Measurements from ENCODE around the gene C1orf146. TPM values are rescaled to one million over a fixed set of nuclear protein-coding genes. Genes with fewer than 3 reads are reported as not detected.
A peak's percentile ranks its signal among the peaks of the same experiment; 100 is the strongest.

The C1orf146 gene, protein sequence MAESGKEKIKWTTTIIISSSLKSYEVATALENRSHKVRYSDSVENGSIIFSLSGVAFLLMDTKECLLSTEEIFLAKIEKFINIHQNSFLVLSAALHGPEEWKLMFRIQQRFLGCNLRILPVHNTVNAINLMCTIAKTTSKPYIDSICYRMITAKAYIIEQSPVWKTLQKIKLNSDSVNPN
- under 1 TPM in 2 of 8 experiments, not detected in 6; 0.16 to 0.59 TPM for total RNA-seq

DNA sequence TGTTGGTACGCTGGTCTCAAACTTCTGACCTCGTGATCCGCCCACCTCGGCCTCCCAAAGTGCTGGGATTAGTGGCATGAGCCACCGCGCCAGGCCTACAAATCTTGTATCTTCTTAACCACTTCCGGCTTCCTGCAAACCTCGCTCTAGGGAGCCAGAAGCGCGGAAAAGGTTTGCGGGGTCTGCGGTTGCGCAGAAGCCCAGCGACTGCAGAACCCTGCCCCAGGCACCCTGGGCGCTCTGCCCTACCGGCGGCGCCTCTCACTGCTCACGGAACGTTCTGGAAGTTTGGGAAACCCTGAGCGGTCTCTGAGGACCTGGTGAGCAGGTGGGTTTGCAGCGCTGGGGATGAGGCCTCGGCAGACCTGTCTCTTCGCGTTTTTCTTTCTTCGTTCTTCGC, at the start of gene C1orf146:
Gene C1orf146, plus strand, starts transcription at position 195 of the 400 bp plus-strand sequence. CDS start 13,506 bp downstream, outside the sequence.
- Histone ChIP-seq H3K4me3 (no peak within 1 kb of the TSS), H3K27ac (no peak within 1 kb of the TSS), H3K4me1 (replicated peaks in 1 of 2) (no peaks in the 10 kb centered on the region)
- in situ Hi-C loops (cut with MboI; ENCODE audit: low pct_unique_long_range_greater_than_20kb in 2 of 9, low sequenced_read_pairs in 9 of 9, unreplicated experiment in 9 of 9): no loop called here
- ATAC-seq (replicated peaks in 6 of 8): no peak
- WGBS, 10 experiments: 87 to 100% (median 96%) methylated on average over 1 to 20 of the region's 27 CpGs; no CpG with 5 or more reads in 3 of the 10 experiments

DNA sequence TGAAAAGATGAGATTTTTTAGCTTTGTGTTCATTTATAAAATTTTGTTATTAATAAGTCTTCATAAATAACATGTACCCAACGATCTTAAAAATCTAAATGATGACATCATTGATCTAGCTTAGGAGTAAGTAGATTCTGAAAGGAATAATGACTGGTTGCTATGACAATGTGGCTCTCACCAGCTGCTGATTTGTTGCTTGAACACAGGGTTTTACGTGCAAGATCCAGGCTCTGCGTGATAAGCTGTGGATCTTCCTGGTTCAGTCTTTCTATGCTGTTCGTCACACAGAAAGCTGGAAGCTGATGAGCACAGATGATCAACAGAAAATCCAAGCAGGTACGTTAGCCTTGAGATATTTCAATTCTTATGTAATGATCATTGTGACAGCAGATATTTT, 49.1 kb upstream of the C1orf146 start:
- H3K27ac ChIP-seq: peak overlapping the region; percentile 29 to 72
- H3K4me3 ChIP-seq: peak overlapping the region; percentile 30 to 46 (median 42)

DNA sequence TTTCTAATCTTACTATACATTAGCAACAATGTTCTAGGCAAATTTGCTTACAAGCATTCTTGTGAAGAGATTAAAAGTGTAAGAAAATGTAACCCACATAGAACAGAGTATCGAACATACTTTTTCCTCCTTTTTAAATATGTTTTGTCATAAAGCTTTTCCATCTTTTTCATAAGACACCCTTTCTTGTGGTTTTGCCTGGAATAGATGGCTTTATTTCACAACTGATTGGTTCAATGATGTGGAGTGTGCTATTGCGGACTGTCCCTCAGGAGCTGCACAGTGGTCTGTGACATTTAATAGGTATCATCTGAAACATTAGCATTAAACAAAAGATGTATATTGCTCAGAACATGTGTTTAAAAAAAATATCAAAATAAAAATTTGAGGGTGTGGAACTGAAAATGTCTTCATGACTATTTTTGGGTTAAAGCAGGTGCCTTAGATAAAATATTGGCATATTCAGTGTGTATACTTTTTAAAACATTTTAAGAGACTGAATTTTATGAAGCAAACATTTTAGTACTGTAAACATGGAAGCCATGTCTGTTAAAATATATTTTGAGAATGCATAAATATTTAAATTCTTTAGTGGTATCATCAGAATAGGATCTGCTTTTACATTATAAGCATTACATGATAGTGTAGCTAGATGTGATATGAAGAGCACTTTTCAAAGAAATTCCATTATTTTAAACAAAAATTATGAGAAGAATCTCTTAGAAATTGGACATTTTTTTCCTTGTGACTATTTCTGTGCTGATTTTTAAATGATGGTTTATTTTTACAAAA, 48.3 kb upstream of the C1orf146 start:
- peaks cover 2 to 12% of the 10 kb centered on the region in 2 donors for H3K4me1 ChIP-seq (replicated peaks in 1 of 2)
- H3K27ac ChIP-seq: peak overlapping the region; percentile 29 to 72
- 80 to 100% (median 93%) methylated on average over 1 to 2 of the region's 2 CpGs; no CpG with 5 or more reads in 1 of the 10 experiments for WGBS, 10 experiments
- H3K4me3 ChIP-seq: peak overlapping the region; percentile 30 to 46 (median 42)
- in situ Hi-C loops (cut with MboI; ENCODE audit: low pct_unique_long_range_greater_than_20kb in 2 of 9, low sequenced_read_pairs in 9 of 9, unreplicated experiment in 9 of 9): no loop called here
- peak in 5 of 8 experiments; percentile 32 to 51 (median 46) for ATAC-seq (replicated peaks in 6 of 8)

More for the DNA sequence above, 49.1 kb upstream of the C1orf146 start:
- in situ Hi-C loops (cut with MboI; ENCODE audit: low pct_unique_long_range_greater_than_20kb in 2 of 9, low sequenced_read_pairs in 9 of 9, unreplicated experiment in 9 of 9): no loop called here
- peaks cover 2 to 12% of the 10 kb centered on the region in 2 donors for H3K4me1 ChIP-seq (replicated peaks in 1 of 2)
- 15 to 76% (median 26%) methylated on average over 2 to 5 of the region's 5 CpGs; no CpG with 5 or more reads in 1 of the 10 experiments for WGBS, 10 experiments
- peak in 5 of 8 experiments; percentile 99 to 100 (median 100) for ATAC-seq (replicated peaks in 6 of 8)

DNA sequence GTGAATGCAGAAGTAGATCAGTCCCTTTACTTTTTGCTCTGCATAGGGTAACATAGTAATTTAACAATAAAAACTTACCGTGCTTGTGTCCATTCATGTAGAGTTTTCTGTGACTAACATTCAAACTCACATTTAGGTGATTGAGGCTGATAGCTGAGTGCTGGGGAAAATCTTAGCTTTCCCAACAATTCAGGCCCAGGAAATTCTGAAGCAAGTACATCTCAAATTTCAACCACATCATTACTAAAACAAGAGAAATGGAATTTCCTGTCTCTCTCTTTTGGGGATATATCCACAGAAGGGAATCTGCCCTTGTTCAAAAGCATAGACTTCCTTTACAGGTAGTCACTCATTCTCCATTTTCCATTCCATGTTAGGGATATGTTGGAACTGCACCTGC, 33.1 kb upstream of the C1orf146 start:
- WGBS, 10 experiments: 40 to 100% (median 87%) methylated on average over 1 of the region's 1 CpG; no CpG with 5 or more reads in 1 of the 10 experiments
- no peak overlapping the region for H3K4me3 ChIP-seq
- in situ Hi-C loops (cut with MboI; ENCODE audit: low pct_unique_long_range_greater_than_20kb in 2 of 9, low sequenced_read_pairs in 9 of 9, unreplicated experiment in 9 of 9): no loop called here
- H3K27ac ChIP-seq: no peak overlapping the region
- no peak for ATAC-seq (replicated peaks in 6 of 8)
- no peaks in the 10 kb centered on the region for H3K4me1 ChIP-seq (replicated peaks in 1 of 2)

DNA sequence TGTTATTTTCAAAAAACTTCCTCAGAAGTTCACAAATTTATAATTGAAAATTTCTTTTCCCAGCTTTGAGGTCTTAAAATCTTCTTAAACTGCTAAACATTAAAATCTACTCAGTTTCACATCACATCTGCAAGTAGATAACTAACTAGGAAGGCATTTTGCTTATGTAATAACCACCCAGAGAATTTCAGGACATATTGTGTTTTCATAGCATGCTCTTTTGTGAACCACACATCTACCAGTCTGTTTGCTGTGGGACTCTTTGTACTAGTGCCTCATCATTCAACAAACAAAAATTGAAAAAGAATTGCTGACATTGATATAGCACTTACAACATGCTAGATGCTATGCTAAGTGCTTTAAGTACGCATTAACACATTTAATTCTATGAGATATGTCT, 31.6 kb upstream of the C1orf146 start:
- H3K4me1 ChIP-seq (replicated peaks in 1 of 2): no peaks in the 10 kb centered on the region
- in situ Hi-C loops (cut with MboI; ENCODE audit: low pct_unique_long_range_greater_than_20kb in 2 of 9, low sequenced_read_pairs in 9 of 9, unreplicated experiment in 9 of 9): no loop called here
- no peak overlapping the region for H3K4me3 ChIP-seq
- no peak overlapping the region for H3K27ac ChIP-seq
- ATAC-seq (replicated peaks in 6 of 8): peak in 1 of 8 experiments; percentile 26
- WGBS, 10 experiments: 75 to 100% (median 100%) methylated on average over 1 of the region's 1 CpG; no CpG with 5 or more reads in 4 of the 10 experiments

DNA sequence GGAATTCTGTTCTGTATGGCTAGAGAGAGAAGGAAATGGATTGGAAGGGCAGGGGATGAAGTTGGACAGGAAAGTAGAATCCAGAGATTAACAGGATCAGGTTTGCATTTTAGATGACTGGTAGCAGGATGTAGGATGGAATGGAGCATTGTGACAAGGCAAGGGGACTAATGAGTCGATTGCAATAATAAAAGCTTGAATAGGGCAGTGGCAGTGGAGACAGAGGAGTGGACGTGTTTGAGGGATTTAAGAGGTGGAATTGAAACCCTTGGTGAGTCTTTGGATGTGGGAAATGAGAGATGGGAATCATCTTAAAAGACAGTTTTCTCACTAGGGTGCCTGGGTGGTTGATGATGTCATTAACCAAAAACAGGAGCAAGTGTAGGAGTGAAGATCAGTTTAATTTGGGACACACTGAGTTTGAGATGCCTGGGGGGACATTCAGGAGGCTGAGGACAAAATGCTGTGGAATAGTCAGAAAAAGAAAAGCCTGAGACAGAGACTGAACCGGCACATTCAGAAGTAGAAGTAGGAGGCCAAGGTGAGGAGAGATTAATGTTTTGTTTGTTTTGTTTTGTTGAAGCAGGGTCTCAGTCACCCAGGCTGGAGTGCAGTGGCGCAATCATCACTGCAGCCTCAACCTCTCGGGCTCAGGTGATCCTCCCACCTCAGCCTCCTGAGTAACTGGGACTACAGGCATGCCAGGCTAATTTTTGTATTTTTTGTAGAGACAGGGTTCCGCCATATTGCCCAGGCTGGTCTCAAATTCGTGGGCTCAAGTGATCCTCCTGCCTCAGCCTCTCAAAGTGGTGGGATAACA, 29.1 kb upstream of the C1orf146 start:
- Histone ChIP-seq H3K4me3 (no peak overlapping the region), H3K4me1 (replicated peaks in 1 of 2) (no peaks in the 10 kb centered on the region), H3K27ac (no peak overlapping the region)
- WGBS, 10 experiments: 30 to 90% (median 65%) methylated on average over 2 to 7 of the region's 7 CpGs
- in situ Hi-C loops (cut with MboI; ENCODE audit: low pct_unique_long_range_greater_than_20kb in 2 of 9, low sequenced_read_pairs in 9 of 9, unreplicated experiment in 9 of 9): no loop called here
- ATAC-seq (replicated peaks in 6 of 8): no peak

DNA sequence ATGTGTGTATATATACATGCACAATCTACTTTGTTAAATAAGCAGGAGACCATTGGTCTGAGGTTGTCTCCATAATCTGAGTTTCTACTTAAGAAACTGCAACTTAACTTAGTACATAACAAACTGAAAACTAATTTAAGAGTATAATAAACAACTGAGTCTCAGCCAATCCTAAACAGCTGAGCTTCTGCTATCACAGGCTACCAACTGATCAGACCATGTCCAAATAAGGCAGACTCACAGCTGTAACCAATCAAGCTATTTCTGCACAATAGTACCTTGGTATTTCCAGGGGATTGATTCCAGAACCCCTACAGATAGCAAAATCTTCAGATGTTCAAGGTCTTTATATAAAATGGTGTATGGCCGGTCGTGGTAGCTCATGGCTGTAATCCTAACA, 26.0 kb upstream of the C1orf146 start:
- 90 to 94% (median 92%) methylated on average over 2 of the region's 2 CpGs; no CpG with 5 or more reads in 6 of the 10 experiments for WGBS, 10 experiments
- Histone ChIP-seq H3K27ac (no peak overlapping the region), H3K4me3 (no peak overlapping the region), H3K4me1 (replicated peaks in 1 of 2) (no peaks in the 10 kb centered on the region)
- no peak for ATAC-seq (replicated peaks in 6 of 8)
- in situ Hi-C loops (cut with MboI; ENCODE audit: low pct_unique_long_range_greater_than_20kb in 2 of 9, low sequenced_read_pairs in 9 of 9, unreplicated experiment in 9 of 9): no loop called here

DNA sequence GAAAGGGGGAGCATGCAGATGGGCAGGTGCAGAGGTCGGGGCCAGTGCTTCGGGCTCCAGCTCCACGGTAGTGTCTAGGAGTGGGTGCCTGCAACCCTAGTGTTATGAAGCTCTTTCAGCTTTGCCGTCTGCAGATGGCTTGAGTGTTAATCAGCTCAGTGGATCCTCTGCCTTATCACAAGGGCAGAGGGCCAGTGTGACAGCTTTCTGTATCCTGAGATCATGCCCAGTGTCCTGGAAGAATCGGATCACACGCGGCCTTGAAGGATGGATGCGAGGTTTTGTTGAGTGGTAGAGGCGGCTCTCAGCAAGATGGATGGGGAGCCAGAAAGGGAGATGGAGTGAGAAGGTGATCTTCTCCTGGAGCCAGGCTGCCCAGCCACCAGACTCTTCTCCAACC, 25.5 kb upstream of the C1orf146 start:
- WGBS, 10 experiments: 20 to 100% (median 89%) methylated on average over 1 to 9 of the region's 9 CpGs; no CpG with 5 or more reads in 4 of the 10 experiments
- no peak for ATAC-seq (replicated peaks in 6 of 8)
- Histone ChIP-seq H3K4me3 (no peak overlapping the region), H3K4me1 (replicated peaks in 1 of 2) (no peaks in the 10 kb centered on the region), H3K27ac (no peak overlapping the region)
- in situ Hi-C loops (cut with MboI; ENCODE audit: low pct_unique_long_range_greater_than_20kb in 2 of 9, low sequenced_read_pairs in 9 of 9, unreplicated experiment in 9 of 9): no loop called here

DNA sequence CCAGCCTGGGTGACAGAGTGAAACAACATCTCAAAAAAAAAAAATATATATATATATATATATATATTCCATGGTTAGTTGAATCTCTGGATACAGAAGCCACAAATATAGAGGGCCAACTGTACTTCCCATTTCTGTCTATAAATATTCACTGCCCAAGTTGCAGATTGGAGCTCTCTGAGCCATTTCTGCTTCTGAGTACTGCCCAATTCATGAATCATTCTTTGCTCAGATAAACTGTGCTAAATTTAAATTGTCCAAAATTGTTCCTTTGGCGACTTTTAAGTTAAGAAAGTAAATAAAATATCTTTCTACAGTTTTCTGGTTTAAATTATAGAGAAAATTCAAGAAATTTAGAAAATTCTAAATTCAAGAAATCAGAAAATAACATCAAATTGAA, 23.2 kb upstream of the C1orf146 start:
- H3K27ac ChIP-seq: no peak overlapping the region
- no peaks in the 10 kb centered on the region for H3K4me1 ChIP-seq (replicated peaks in 1 of 2)
- no peak for ATAC-seq (replicated peaks in 6 of 8)
- in situ Hi-C loops (cut with MboI; ENCODE audit: low pct_unique_long_range_greater_than_20kb in 2 of 9, low sequenced_read_pairs in 9 of 9, unreplicated experiment in 9 of 9): no loop called here
- 21 to 89% (median 67%) methylated on average over 1 of the region's 1 CpG; no CpG with 5 or more reads in 1 of the 10 experiments for WGBS, 10 experiments
- H3K4me3 ChIP-seq: no peak overlapping the region

DNA sequence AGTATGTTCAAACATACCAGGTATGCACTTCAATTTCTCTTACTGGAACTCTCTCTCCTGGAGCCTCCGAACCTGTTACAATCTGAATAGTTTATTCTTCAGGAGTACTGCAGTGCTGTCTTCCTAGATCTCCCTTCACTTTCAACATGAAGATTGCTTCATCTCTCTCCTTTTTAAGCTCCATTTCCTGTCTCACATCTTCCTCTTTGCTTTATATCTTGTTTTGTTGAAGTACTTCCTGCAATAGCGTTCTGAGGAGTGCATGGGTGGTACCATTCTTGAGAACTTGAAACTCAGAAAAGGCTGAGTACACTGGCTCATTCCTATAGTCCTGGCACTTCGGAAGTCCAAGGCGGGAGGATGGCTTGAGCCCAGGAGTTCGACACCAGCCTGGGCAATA, 15.7 kb upstream of the C1orf146 start:
- ATAC-seq (replicated peaks in 6 of 8): no peak

DNA sequence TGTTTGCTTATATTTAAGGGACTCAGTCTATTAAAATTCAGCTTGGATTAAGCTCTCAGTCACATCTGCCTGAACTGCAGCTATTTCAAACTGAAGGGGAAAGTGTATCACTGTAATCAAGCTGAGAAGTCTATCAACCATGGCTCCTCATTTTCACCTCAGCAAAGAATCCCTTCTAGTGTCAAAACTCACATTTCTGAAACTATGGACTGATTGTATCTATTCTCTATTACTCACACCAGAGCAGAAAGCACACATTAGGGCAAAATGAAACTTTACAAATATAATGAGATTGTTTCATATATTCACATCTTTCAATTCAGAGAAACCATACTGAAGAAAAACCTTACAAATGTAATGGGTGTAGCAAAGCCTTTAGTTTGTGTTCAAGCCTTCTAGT, 14.6 kb upstream of the C1orf146 start:
- Histone ChIP-seq H3K4me1 (replicated peaks in 1 of 2) (no peaks in the 10 kb centered on the region), H3K4me3 (no peak overlapping the region), H3K27ac (no peak overlapping the region)
- in situ Hi-C loops (cut with MboI; ENCODE audit: low pct_unique_long_range_greater_than_20kb in 2 of 9, low sequenced_read_pairs in 9 of 9, unreplicated experiment in 9 of 9): no loop called here
- ATAC-seq (replicated peaks in 6 of 8): no peak

More for the DNA sequence above, 15.7 kb upstream of the C1orf146 start:
- in situ Hi-C loops (cut with MboI; ENCODE audit: low pct_unique_long_range_greater_than_20kb in 2 of 9, low sequenced_read_pairs in 9 of 9, unreplicated experiment in 9 of 9): no loop called here
- H3K27ac ChIP-seq: no peak overlapping the region
- H3K4me1 ChIP-seq (replicated peaks in 1 of 2): no peaks in the 10 kb centered on the region
- WGBS, 10 experiments: 51 to 100% (median 90%) methylated on average over 2 to 5 of the region's 5 CpGs; no CpG with 5 or more reads in 1 of the 10 experiments
- no peak overlapping the region for H3K4me3 ChIP-seq

DNA sequence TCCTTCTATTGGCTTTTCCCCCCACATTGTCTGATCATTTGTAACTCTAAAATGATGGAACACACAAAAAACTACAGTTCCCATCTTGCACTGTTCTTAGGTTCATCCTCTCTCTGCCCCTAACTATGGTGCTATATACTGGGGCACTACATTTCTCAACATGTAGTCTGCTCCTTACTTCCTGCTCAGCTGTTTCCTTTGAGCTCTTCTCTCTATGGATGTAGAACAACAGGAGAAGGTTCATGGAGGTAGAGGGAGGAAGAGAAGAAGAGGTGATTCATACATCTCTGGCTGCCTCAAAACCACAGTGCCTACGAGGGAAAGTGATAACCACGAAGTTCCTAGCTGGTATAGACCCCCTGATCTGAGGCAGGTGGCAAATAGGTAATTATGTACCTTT, 7.0 kb upstream of the C1orf146 start:
- no peak overlapping the region for H3K27ac ChIP-seq
- 0 to 90% (median 60%) methylated on average over 1 to 2 of the region's 2 CpGs; no CpG with 5 or more reads in 3 of the 10 experiments for WGBS, 10 experiments
- in situ Hi-C loops (cut with MboI; ENCODE audit: low pct_unique_long_range_greater_than_20kb in 2 of 9, low sequenced_read_pairs in 9 of 9, unreplicated experiment in 9 of 9): no loop called here

DNA sequence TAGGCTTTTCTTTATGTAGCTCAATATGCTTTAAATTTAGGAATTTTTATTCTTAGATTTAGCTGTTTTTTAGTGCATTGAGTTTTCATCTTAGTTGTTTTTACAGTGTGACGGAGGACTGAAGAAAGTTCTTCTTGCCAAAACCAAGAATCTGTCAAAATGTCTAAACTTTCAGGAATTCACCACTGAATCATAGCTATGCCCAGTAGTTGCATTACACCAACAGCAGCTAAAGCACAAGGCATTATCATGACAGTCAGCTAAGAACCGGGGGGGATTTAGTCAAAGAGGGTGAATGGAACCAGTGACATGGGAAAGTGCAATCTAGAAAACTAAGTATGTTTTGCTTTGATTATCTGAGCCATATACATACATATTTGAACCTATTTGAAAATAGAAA, 6.5 kb upstream of the C1orf146 start:
- H3K4me3 ChIP-seq: no peak overlapping the region
- in situ Hi-C loops (cut with MboI; ENCODE audit: low pct_unique_long_range_greater_than_20kb in 2 of 9, low sequenced_read_pairs in 9 of 9, unreplicated experiment in 9 of 9): no loop called here
- no peak for ATAC-seq (replicated peaks in 6 of 8)
- 43 to 100% (median 78%) methylated on average over 1 to 2 of the region's 2 CpGs; no CpG with 5 or more reads in 3 of the 10 experiments for WGBS, 10 experiments
- no peaks in the 10 kb centered on the region for H3K4me1 ChIP-seq (replicated peaks in 1 of 2)
- no peak overlapping the region for H3K27ac ChIP-seq

More for the DNA sequence above, 7.0 kb upstream of the C1orf146 start:
- ATAC-seq (replicated peaks in 6 of 8): no peak
- Histone ChIP-seq H3K4me1 (replicated peaks in 1 of 2) (no peaks in the 10 kb centered on the region), H3K4me3 (no peak overlapping the region)
